Loucy (cell line): ENCODE results near the gene PBXIP1.

Experiments used
- H2AFZ ChIP-seq: fragments of 200-600 bp; sonication (generic); 2 replicates; pipeline ENCODE4 v1.6.0; 2016; ENCODE audit warnings: antibody characterized with exemption, mild to moderate bottlenecking, low read length, moderate library complexity
- H3F3A ChIP-seq: fragments of 200-600 bp; 2 replicates; pipeline ENCODE4 v1.6.0; 2016; ENCODE audit warnings: antibody characterized with exemption, low read depth, mild to moderate bottlenecking
- H3K27me3 ChIP-seq: fragments of 200-600 bp; sonication (generic); 2 replicates; pipeline ENCODE4 v1.6.1; 2014; ENCODE audit warnings: low read length, mild to moderate bottlenecking; ENCODE audit not compliant: insufficient read depth, poor library complexity, severe bottlenecking
- H3K36me3 ChIP-seq: fragments of 200-600 bp; sonication (generic); 2 replicates; pipeline ENCODE4 v1.6.1; 2016; ENCODE audit warnings: low read length; ENCODE audit not compliant: insufficient read depth
- H3K4me1 ChIP-seq: fragments of 200-600 bp; sonication (generic); 2 replicates; pipeline ENCODE4 v1.5.1; 2014; ENCODE audit warnings: low read length, mild to moderate bottlenecking; ENCODE audit not compliant: insufficient read depth, poor library complexity, severe bottlenecking
- H3K4me2 ChIP-seq: fragments of 200-600 bp; sonication (generic); 2 replicates; pipeline ENCODE4 v1.6.0; 2014; ENCODE audit warnings: antibody characterized with exemption, low read length, low read depth, mild to moderate bottlenecking; ENCODE audit not compliant: poor library complexity, severe bottlenecking
- H3K4me3 ChIP-seq: fragments of 200-600 bp; sonication (generic); 2 replicates; pipeline ENCODE4 v1.5.1; 2014; ENCODE audit warnings: low read length, mild to moderate bottlenecking, mixed read lengths; ENCODE audit not compliant: poor library complexity, severe bottlenecking
- H3K79me2 ChIP-seq: fragments of 200-600 bp; sonication (generic); 2 replicates; pipeline ENCODE4 v1.6.1; 2014; ENCODE audit warnings: low read length; ENCODE audit not compliant: insufficient read depth
- H3K9ac ChIP-seq: fragments of 200-600 bp; sonication (generic); 2 replicates; pipeline ENCODE4 v1.6.0; 2014; ENCODE audit warnings: mild to moderate bottlenecking, low read depth, low read length, moderate library complexity; ENCODE audit not compliant: poor library complexity, severe bottlenecking
- H3K9me2 ChIP-seq: fragments of 200-600 bp; sonication (generic); replicated peaks from 2 replicates; pipeline ENCODE4 v1.6.1; 2016; ENCODE audit warnings: low read depth, low read length, mixed read lengths
- H3K9me3 ChIP-seq: fragments of 200-600 bp; sonication (generic); 2 replicates; pipeline ENCODE4 v1.6.1; 2014; ENCODE audit warnings: mild to moderate bottlenecking, antibody characterized with exemption, low read length, low read depth; ENCODE audit not compliant: insufficient read depth
- H4K20me1 ChIP-seq: fragments of 200-600 bp; sonication (generic); 2 replicates; pipeline ENCODE4 v1.6.0; 2014; ENCODE audit warnings: antibody characterized with exemption, low read length, mild to moderate bottlenecking; ENCODE audit not compliant: insufficient read depth, poor library complexity, severe bottlenecking
- CTCF ChIP-seq: fragments of 200-600 bp; sonication (generic); conservative IDR thresholded peaks from 2 replicates; pipeline ENCODE4 v1.5.1; 2014; ENCODE audit warnings: mild to moderate bottlenecking, antibody characterized with exemption, low read length
- EZH2phosphoT487 ChIP-seq: fragments of 200-600 bp; IDR thresholded peaks from 2 replicates; pipeline ENCODE4 v1.6.1; 2018; ENCODE audit warnings: antibody characterized with exemption, mild to moderate bottlenecking, moderate library complexity, borderline replicate concordance

The PBXIP1 gene

GRCh38 chr1:155003766-155004351 is 48.0 kb upstream of the PBXIP1 start:
- TF ChIP-seq EZH2phosphoT487 (no peak), CTCF (no peak)
- Histone ChIP-seq H3K4me3 (peak overlapping the region; percentile 12), H3K4me1 (peaks cover 43% of the 10 kb centered on the region), H3F3A (peaks cover 15% of the 10 kb centered on the region), H3K9me2 (no peaks in the 10 kb centered on the region), H2AFZ (no peak overlapping the region), H3K9ac (peak overlapping the region; percentile 58), H3K9me3 (no peaks in the 10 kb centered on the region), H3K27me3 (no peaks in the 10 kb centered on the region), H3K4me2 (peak overlapping the region; percentile 57), H4K20me1 (no peaks in the 10 kb centered on the region), H3K36me3 (no peaks in the 10 kb centered on the region), H3K79me2 (no peaks in the 10 kb centered on the region)

GRCh38 chr1:155003227-155003765 is 47.4 kb upstream of the PBXIP1 start:
- Histone ChIP-seq H3F3A (peaks cover 15% of the 10 kb centered on the region), H3K9me2 (no peaks in the 10 kb centered on the region), H4K20me1 (no peaks in the 10 kb centered on the region), H3K79me2 (no peaks in the 10 kb centered on the region), H3K4me3 (no peak overlapping the region), H2AFZ (no peak overlapping the region), H3K9me3 (no peaks in the 10 kb centered on the region), H3K27me3 (no peaks in the 10 kb centered on the region), H3K9ac (no peak overlapping the region), H3K4me2 (peak overlapping the region; percentile 28), H3K4me1 (peaks cover 38% of the 10 kb centered on the region), H3K36me3 (no peaks in the 10 kb centered on the region)
- TF ChIP-seq EZH2phosphoT487 (no peak), CTCF (no peak)

- no peaks in the 10 kb centered on the region for H3K27me3 ChIP-seq
- H3K9me3 ChIP-seq = no peaks in the 10 kb centered on the region
- H3K4me3 ChIP-seq = peak within 1 kb of the TSS; percentile 76
- no peaks in the 10 kb centered on the region for H4K20me1 ChIP-seq
- no peaks in the 10 kb centered on the region for H3K79me2 ChIP-seq
- H3K9ac ChIP-seq = peak within 1 kb of the TSS; percentile 81
- peak within 1 kb of the TSS; percentile 80; the same call in 1 of the 2 replicates for H2AFZ ChIP-seq
- H3K4me1 ChIP-seq = peaks cover 42% of the 10 kb centered on the region
- H3K9me2 ChIP-seq = no peaks in the 10 kb centered on the region
- H3F3A ChIP-seq = peaks cover 15% of the 10 kb centered on the region
- no peaks in the 10 kb centered on the region for H3K36me3 ChIP-seq
- H3K4me2 ChIP-seq = peak within 1 kb of the TSS; percentile 92
- TF ChIP-seq EZH2phosphoT487 (no peak), CTCF (no peak)
These were observed 46.7 kb upstream of the PBXIP1 start, which contains the start of gene ZBTB7B for GRCh38 chr1:155002464-155003226. Gene ZBTB7B, plus strand, starts transcription at chr1:155002802. Its CDS starts 11,859 bp downstream, at chr1:155014661.
